GDM1 (cell line): ENCODE results near the gene IL21R.
A peak's percentile ranks its signal among the peaks of the same experiment; 100 is the strongest.
"Not testable (repeated sequence)": the region's sequence is repeated elsewhere in the genome, so short reads cannot be mapped to it uniquely, and the experiment has no call there.

Experiments
- DNase-seq: peaks from one replicate; lab custom pipeline; 2025; lab: John Stamatoyannopoulos, UW

IL21R gene

DNA sequence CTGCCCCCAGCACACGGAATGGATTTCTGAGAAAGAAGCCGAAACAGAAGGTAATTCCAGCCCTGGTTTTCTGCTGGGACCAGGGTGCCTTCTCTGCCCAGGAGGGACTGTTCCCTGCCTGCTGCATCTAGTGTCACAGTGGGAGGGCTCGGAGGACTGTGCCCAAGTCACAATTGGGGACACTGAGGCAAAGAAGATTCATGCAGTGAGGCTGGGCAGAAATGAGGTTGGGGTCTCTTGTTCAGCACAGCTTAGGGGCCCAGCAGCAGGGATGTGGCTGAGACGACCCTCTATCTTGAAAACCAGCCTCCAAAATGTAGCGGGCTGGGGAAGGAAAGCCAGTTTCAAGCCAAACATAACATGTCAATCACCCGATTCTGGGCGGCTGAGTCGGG, 592 bp downstream of the IL21R start:
- DNase-seq: no peak

DNA sequence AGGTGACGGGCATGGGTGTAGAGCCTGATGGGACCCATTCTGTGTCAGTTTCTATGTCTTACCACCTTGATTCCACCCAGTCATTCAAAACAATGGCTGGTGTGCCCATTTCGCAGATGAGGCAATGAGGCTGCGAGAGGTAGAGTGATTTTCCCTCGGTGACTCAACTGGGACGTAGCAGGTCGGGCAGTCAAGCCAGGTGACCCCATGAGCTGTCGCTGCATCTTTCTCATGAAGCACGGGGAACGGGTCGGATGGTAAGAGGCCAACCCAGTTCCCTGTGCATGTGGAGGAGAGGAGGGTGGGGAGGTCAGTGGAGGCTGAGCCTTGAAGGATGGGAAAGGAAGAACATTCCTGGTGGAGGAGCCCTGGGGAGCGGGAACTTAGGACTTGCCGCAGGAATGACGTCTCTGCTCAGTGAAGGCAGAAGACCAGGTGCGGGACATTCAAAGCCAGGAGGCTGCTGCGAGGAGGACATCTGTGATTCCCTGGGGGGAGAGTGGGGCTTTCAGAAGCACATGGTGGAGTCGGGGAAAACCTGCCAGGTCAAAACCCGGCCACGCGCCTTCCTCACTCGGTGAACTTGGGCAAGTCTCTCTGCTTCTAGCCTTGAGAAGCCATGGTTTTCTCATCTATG, 1.1 kb downstream of the IL21R start:
- no peak for DNase-seq

DNA sequence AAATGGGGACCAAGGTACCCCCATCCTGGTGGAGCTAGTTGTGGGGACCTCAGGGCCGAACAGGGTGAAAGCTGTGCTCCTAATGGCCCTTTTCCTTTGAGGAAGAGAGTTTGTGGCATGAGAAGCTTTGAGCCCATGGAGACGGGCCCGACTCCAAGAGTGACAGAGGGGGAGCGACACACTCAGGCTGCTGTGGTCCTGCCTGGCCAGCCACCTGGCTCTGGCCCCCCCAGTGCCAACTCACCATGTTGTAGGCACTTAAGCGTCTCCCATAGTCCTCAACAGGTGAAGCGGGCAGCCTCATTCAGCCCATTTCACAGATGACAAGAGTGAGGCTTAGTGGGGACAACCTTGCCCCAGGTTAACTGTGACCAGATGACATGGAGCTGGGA, 1.6 kb downstream of the IL21R start:
- no peak for DNase-seq

DNA sequence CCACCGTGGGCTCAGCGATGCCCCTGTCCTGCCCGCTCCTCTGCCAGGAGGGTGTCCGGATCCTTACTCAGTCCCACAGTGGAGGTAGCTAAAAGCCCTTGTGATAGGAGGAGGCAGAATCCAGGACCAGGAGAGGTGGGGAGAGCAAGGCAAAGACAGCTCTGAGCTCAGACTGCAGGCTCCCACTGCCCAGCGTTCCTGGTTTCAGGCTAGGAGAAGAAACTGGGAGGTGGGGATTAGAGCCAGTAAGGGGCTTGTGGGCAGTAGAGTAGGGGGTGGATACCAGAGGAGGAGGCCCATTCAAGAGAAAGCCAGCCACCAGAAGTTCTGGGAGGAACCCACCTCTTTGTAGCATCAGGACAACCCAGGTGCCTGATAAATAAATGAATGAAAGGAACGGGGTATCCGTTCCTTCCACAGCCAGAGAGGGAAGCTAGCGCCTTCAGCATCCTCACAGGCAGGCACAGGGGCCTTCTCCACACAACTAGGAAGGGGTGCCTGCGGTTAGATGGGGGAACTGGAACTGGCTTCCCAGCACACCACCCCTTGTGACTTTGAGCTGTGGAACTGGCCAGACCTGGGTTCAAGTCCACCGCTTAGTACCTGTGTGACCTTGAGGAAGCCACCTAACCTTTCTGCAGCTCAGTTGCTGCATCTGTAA, 2.3 kb downstream of the IL21R start:
- DNase-seq: no peak

DNA sequence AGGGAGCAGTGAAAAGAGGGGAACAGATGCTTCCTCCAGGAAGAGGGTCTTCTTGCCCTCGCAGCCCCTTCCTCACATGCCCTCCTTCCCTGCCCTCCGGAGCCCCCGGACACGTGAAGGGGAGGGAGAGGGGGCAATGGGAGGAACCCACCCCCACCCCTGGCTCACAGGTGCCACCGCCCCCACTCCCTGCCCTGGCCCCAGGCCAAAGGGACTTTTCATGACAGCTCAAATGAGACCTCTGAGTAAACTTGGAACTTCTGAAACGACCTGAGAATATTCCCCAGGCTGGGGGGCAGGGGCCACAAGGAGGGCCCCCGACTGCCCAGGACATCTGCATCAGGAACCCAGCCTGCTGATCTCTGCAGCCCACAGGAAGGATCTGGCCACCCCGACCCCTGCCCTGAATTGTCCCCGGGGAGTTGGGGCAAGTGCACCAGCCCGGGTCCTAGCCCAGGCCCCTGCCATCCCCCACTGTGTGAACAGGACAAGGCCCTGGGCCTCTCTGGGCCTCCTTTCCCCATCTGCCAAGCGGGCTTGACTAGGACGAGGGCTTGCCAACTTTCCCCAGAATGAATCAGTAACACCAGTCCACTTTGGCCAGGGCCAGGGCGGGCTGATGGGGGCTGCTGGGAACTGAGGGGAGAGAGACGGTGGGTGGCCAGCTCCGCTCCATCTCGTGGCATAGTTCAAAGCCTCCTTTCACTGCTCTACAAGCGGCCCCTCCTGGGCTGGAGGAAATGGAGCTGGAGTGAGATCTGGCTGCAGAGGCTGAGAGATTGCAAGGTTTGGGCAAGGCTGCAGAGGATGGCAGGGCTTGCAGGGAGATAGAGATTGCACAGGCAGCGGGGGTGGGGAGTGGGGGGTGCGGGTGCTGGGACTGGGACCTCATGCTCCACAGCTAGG, 3.8 kb downstream of the IL21R start:
- DNase-seq: no peak

DNA sequence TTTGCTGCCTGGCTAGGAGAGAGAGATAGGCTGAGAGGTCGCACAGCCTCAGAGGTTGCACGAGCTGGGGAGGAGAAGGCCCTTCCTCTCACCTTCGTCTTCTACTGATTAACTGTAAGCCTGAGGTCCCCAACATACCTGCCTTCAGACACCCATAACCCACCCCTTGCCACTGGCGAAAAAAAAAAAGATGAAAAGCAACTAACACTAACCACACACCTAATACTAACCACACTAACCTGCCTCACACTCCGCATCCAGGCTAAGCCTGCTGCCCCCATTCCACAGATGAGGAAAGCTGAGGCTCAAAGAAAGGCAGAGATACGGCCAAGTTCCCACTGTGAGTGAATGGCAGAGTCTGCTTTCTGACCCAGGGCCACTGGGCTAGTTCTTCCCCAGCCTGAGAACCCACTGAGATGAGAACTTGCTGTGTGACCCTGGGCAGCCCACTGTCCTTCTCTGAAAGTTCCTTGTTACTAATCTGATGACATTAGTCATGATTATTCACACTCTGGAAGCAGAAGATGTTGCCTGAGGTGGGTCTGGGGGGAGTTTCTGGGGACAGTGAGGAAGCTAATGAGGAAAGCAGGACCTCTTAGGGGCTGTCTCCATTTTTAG, 4.6 kb downstream of the IL21R start:
- no peak for DNase-seq

DNA sequence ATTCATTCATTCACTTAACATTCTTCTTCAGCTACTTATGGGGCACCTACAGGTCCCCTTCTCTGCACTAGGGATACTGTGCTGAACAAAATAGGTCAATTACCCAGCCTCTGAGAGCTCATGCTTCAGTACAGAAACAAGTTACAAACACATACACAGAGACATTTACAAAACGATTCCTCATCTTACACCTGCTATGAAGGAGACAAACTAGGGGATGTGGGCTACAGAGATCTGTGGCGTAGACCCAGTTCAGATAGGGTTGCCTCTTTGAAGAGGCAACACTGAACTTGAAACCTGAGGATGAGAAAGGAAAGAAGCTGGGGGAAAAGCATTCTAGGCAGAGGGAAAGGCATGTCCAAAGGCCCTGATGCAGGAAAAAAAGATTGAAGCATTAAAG, 5.2 kb downstream of the IL21R start:
- DNase-seq: no peak

DNA sequence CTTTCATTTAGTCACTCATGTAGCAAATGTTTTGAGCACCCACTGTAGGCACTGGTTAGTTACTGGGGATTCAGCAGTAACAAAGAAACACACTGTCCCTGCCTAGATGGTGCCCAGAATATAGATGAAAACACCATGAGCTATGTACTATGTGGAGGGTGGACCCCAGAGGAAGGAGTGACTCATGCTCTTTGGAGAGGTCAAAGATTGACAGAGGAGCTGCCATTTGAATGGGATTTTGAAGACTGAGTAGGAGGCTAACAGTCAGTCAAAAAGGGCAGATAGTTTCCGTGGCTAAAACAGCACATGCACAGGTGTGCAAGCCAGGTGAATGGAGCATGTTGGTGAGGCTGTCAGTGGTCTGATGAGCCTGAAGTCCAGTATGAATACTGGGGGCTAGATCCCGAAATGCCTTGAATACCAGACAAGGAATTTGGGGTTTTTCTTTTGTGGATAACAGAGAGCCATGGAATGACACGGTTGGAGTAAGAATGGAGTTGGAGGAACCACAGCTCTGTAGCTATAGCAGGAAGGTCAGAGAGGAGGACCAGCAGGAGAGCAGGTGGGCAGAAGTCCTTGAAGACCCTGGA, 6.1 kb downstream of the IL21R start:
- no peak for DNase-seq

DNA sequence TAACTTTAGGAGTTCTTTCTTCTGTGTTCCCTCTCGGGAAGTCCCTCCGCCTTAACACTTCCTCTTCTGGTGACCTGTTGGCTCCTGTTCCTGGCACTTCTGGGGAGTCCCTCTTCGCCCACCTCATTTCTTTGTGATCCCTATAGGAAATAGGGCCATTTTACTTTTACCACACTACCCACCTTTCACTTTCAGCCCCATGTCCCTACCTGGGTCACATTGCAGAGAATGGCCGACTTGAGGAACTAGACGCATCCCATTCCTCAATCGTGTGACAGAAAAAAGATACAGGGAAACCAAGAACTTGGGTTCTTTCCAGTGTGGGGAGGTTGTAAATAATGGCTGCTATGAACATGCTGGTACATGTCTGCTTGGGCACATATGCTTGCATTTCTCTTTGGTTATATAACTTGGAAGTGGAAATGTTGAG, 6.6 kb downstream of the IL21R start:
- no peak for DNase-seq

DNA sequence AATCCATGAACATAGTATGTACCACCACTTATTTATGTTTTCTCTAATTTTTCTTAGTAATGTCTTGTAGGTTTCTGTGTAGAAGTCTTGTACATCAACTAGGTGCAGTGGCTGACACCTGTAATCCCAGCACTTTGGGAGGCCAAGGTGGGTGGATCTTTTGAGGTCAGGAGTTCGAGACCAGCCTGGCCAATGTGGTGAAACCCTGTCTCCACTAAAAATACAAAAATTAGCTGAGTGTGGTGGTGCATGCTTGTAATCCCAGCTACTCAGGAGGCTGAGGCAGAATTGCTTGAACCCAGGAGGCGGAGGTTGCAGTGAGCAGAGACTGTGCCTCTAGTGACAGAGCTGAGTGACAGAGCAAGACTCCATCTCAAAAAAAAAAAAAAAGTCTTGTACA, 8.0 kb downstream of the IL21R start:
- not testable (repeated sequence) for DNase-seq

DNA sequence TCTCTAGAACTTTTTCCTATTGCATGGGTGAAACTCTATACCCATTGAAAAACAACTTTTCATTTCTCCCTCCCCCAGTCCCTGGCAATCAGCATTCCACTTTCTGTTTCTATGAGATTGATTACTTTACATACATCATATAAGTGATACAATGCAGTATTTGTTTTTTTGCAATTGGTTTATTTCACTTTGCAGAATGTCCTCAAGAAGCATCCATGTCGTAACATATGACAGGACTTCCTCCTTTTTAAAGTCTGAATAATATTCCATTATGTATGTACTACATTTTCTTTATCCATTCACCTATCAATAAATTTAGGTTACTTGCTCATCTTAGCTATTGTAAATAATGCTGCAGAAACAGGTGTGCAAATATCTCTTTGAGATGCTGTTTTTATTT, 8.8 kb downstream of the IL21R start:
- DNase-seq: no peak

DNA sequence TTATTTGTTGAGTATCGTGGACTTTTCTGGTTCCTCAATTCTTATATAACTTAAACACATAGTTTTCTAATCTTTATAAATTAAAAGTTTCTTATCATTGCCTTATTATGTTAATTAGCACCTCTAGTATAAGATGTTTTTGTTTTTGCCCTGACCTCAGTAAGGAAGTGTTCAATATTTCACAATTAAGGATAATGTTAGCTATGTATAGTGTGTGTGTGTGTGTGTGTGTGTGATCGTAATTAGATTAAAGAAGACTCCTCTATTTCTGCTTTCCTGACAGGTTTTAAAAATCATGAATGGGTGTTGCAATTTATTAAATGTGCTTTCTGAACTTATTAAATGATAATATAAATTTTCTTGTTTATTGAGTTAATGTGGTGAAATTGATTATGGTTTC, 12.0 kb downstream of the IL21R start:
- DNase-seq: no peak

DNA sequence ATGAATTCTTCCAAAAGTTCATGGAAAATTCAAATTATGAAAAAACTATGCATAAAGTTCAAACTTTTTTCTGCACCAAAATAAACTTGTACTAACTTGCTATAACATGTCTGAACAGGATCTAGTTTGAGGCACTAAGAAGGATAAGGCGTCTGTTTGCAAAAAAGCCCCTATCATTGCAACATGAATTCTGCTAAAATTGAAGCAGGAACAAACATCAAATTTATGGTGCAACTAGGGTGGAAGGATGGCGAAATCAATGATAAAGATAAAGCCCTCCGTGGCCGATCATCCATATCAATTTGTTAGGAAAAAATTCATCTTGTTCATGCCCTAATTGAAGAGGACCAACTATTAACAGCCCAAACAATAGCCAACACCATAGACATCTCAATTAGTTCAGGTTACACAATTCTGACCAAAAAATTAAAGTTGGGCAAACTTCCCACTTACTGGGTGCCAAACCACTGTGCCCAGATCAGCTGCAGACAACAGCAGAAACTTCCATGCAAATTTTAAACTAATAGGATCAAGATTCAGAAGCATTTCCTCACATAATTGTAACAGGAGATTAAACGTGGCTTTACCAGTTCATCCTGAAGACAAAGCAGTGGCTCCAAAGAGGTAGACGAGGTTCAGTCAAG, 12.9 kb downstream of the IL21R start:
- DNase-seq: no peak

DNA sequence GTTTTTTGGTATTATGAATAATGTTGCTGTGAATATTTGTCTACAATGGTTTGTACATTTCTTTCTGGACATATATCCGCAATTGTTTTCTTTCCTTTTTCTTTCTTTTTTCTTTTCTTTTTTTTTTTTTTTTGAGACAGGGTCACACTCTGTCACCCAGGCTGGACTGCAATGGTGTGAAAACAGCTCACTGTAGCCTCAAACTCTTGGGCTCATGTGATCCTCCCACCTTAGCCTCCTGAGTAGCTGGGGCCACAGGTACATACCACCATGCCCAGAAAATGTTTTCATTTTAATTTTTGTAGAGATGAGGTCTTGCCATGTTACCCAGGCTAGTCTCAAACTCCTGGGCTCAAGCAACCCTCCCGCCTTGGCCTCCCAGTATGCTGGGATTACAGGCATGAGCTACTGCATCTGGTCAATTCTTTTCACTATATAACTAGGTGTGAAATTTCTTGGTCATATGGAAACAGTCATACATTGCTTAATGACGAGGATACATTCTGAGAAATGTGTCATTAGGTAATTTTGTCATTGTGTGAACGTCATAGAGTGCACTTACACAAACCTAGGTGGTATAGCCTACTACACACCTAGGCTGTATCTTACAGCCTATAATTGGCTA, 15.2 kb downstream of the IL21R start:
- DNase-seq: no peak

DNA sequence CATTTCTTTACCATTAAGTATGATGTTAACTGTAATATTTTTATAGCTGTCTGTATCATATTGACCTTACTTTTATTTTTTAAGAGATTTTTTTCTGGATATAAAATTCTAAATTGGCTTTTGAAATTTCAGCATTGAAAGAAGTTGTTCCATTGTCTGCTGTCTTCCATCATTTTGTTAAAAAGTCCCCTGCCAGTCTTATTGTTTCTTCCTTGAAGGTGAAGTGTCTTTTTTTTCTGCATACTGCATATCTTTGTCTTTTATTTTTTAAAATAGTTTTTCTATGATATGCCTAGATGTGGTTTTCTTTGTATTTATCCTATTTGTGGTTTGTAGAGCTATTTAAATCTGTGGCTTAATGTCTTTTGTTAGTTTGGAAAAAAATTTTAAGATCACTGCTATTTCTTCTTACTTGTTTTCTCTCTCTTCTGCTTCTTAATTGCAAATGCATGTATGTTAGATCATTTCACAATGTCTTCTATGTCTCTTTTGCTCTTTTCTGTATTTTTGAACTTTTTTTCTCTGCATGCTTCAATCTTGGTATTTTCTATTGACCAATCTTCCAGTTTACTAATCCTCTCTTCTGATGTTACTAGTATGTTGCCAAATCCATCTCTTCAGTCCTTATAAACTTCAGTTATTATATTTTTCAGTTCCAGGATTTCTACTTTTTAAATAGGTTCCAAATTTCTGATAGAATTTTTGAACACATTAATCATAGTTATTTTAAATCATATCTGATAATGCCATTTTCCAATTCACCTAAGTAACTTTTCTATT, 20.2 kb downstream of the IL21R start:
- DNase-seq: no peak

DNA sequence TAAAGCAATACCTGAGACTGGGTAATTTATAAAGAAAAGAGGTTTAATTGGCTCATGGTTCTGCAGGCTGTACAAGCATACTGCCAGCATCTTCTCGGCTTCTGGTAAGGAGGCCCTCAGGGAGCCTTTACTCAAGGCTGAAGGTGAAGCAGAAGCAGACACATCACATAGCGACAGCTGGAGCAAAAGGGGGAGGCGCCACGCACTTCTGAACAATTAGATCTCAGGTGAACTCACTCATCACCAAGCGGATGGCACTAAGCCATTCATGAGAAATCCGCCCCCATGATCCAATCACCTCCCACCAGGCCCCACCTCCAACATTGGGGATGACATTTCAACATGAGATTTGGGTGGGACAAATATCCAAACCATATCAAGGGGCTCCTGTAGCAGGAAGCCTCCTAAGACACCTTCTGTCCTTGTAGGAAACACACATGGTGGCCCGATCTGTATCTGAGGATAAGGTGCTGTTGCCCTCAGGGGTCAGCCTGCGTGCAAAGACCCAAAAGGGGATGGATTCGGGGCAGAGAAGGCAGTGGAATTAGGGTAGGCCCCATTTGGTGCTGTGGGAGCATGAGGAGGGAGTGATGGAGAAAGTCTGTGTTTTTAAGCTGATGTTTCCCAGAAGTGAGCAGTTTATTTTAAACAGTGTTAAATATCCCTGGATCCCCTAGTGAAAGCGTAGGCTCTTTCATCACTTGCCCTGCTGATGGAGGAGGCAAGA, 23.0 kb downstream of the IL21R start:
- DNase-seq: no peak

DNA sequence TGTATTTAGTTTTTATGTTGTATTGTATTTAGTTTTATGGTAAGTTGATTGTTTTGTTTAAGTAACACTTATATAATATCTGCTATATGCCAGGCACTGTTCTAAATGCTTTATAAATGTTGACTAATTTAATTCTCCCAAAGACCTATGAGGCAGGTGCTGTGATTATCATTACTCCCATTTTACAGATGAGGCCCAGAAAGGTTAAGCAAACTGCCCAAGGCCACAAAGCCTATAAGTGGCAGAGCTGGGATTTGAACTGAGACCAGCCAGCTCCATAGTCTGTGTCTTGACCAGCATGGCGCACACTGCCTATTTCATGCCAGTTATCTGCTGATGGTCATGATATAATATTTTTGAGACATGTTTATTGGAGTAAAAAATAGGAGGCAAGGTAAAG, 24.0 kb downstream of the IL21R start:
- no peak for DNase-seq

DNA sequence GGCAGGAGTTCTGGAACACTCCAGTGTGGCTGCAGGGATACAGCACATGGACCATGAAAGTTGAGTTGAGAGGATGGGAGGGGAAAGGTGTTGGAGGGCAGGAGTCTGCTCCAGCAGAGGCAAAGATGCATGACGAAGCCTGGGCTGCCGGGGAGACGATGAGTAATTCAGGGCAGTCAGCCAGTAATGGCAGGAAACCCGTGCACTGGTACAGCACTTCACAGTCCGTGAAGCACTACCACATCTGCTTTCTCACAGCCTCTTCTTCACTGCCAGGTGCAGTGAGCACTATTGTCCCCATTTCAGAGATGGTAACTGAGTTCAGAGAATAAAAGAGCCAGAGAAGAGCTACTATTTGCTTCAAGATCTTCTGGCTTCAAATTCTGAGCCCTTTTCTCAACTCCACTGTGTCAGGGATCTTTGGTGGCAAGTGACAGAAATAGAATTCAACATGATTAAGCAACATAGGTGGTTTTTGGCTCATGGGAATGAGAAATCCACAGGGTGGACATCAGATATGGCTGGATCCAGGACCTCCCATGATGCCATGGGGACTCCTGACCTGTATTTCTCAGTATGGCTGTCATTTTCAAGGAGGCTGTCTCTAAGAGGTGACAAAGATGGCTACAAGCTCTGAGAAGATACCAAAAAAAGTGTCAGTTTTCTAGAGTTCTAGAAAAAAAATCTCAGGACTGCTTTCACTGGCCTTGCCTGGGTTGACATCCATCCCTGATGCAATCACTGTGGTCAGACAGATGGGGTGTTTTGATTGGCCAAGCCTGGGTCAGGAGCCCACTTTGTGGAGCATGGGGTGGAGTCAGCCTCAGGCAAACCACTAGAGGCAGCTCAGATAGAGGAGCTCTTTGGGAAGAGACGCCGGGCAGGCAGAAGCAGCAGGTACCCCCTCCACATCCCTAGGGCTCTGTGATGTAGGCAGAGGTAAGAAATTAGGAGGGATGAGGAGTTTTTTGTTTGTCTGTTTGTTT, 24.7 kb downstream of the IL21R start:
- DNase-seq: peak; percentile 52

DNA sequence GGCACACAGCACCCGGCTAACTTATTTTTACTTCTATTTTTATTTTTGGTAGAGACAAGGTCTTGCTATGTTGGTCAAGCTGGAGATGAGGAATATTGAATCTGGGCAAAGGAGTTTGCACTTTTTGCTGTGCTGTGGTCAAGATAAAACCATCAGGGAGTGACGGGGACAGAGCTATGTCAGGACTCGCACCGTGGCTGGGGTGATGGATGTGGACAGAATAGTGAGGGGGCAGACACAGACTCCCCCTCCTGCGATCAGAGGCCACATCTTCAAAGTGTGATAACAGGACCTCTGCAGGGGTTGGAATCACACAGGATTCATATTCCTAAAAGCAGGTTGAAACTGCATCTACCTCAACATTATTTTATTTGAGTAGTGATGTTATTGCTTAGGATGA, 25.6 kb downstream of the IL21R start:
- DNase-seq: no peak
